ENCODE data around the gene NRXN3.

- no peak for TF ChIP-seq CTCF (conservative IDR thresholded peaks at IDR 0.05; ENCODE audit: low read depth in 2 of 2)
- TF ChIP-seq REST (IDR thresholded peaks at IDR 0.05; ENCODE audit: unreplicated experiment) = no peak
These were observed 1100.2 kb downstream of the NRXN3 start for GRCh38 chr14:79270361-79270760.

All from GM23338 (cell line).